Measurements from ENCODE around the gene PXDN.

PXDN gene

DNA sequence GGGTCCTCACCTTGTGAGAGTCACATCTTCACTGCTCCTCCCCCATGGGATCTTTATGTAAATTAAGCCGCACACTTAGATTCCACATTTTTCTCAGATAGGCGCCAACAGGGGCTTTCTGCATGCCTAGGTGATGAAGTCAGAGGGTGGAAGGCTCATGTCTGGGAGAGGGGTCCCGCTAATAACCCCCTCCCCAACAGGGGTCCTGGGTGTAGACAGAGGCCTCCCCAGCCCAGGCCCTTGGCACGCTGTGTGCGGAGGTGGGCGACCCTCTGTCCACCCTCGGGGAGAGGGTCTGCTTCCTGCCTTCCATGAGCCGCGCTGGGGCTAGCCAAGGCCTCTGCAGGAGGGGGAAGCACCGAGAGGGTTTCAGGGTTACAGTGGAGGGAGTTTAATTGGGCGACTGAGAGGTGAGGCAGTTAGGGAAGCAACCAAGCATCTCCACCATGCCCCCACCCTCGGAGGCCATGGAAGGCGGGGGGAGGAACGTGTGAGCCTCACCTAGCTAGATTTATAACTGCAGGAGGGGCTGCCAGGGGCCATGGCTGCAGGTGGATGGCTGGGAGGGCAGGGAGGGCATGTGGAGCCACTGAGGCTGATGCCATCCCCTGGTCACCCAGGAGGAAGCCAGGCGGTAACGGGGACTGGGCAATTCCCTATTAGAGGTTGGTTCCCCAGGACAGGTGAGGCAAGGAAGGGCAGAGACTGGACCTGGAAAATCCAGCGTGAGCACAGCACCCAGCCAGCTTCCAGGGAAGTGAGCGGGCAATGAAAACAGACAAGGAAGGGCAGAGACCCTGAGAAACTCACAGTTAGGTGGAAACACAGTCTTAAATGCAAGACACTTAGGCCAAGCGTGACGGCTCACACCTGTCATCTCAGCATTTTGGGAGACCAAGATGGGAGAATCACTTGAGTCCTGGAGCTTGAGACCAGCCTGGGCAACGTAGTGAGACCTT lies 7.7 kb upstream of the PXDN start:
- DNase-seq, result no peak

DNA sequence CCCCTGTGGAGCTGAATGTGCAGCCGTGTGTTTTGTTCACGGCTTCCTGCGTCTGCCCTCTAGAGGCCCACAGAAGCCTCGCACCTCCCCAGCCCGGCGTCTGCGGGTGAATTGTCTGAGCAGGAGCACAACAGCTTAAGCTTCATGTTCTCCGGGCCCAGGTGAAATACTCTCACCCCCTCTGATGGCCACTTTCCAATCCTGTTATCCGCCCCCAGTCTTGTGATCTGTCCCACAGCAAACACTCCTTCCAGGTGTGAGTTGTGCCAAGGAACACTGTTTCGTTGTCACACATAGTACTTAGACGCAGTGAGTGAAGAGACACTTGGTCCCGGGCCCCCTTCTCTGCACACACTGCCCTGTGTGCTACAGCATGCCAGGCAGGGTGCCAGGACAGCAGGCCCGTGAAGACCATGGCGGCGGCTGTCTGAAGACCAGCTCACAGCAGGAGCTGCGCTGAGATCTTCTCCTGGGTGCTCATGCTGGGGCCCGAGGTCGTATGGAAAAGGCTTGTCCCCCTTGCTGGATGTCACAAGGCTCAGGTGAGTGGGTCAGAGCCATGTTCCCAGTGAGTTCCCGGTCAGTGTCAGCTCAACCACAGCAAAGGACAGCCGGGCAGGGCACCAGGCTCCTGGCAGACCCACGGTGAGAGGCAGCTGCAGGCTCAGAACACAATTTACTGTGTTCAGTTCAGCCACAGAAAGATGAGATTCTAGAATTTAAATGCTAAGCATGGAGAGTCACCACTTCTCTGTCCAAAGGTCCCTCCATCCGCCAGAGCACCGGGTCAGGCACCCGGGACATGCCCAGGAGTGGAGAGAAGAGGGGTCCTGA lies 6.8 kb upstream of the PXDN start:
- DNase-seq, result peak; percentile 26

DNA sequence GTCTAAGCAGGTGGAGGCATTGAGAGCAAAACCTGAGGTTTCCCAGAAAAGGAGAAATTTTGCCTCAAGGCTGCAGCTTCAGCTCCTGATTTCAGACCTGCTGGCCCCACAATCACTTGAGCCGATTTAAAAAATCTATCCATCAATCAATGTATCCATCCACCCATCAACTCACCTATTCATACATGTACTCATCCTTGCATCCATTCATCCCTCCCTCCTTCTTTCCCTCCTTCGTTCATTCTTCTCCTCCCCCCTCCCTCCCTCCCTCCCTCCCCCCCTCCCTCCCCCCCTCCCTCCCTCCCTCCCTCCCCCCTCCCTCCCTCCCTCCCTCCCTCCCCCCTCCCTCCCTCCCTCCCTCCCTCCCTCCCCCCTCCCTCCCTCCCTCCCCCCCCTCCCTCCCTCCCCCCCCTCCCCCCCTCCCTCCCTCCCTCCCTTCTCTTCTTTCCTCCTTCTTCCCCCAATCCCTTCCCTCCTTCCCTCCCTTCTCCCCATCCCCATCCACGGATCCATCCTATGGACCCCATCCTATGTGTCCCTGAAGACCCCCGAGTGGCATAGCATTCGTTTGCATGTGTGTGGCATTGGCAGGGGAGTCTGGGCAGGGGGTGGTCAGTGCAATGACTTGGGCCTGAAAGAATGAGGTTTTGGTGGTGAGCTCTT lies 6.1 kb upstream of the PXDN start:
- DNase-seq, result no peak

DNA sequence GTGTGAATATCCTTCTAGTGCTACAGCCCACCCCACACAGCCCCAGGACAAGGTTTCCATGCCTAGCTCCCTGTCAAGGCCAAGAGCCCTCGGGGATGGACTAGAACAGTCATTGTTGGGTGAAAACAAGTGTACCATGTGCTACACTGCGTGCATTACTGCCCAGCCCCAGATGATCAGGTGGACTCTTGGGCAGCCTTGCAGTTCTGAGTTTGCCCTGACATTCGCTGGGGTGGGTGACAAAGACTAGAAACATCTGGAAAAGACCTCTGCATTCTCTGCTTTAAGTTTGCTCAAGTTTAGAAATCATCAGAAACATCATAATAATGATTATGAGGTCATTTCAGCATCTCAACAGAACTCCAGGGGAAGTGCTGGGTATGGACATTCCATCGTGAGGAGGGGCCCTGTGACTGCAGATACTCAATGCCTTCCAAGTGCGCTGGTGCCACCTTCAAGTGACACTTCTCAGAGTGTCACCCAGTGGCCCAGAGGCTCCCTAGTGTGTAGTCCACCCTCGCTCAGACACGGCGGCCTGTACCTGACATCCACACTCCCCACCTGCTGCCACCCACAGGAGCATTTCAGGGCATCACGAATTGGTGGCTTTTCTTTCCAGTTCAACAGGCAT lies 5.3 kb upstream of the PXDN start:
- DNase-seq, result no peak

DNA sequence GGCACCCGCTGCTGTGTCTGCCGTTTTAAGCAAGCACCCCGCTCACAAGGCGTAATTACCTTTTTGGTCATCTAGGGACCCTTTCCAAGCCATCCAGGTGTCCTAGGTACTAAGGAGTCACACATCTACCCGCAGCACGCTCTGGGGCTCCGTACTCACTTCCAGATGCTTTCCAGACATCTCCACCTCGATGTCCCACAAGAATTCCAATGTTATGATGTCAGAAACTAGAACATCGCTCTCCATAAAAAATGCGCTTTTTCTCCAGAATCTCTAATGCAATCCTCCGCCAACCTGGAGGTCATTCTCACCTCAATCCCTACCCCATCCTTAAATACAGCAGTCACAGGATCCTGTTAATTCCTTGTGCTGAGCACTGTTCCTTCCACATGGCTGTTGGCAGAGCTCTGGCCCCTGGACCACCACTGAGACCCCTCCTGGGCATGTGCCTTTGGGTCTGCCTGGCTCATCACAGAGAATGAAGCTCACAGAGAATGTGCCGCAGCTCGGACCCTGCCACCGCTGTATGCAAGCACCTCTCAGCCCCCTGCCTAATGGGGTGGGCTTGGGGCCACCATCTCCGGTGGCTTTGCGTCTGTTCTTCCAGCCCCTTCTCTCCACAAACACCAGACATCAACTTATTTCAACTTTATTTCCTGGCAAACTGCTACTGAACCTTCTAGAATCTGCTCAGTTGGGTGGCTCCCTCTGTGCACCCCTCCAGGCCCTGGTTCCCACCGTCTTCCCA lies 4.6 kb upstream of the PXDN start:
- no peak for DNase-seq

DNA sequence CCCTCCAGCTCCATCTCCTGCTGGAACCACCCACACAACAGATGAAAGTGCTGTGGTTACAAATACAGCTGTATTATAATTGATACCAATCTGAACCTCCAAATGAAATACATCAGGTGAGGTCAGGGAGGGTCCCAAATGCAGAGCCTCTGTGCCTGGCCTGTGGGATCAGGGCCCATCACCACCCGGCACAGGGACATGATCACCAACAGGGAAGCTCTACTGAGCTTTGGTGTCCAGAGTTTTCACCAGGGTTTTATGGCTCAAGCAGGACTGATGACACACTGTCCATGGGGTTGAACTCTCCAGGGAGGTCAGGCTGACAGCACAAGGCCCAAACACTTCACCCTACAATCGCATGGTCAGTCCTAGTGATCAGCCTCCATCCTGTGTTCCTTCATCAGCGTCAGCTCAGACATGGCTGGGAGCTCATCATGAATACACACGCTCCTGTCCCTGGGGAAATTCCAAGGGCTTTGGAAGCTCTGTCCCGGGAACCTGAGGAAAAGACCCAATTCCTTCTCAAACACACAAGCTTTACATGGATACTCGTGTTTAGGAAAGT lies 3.9 kb upstream of the PXDN start:
- DNase-seq, result no peak

DNA sequence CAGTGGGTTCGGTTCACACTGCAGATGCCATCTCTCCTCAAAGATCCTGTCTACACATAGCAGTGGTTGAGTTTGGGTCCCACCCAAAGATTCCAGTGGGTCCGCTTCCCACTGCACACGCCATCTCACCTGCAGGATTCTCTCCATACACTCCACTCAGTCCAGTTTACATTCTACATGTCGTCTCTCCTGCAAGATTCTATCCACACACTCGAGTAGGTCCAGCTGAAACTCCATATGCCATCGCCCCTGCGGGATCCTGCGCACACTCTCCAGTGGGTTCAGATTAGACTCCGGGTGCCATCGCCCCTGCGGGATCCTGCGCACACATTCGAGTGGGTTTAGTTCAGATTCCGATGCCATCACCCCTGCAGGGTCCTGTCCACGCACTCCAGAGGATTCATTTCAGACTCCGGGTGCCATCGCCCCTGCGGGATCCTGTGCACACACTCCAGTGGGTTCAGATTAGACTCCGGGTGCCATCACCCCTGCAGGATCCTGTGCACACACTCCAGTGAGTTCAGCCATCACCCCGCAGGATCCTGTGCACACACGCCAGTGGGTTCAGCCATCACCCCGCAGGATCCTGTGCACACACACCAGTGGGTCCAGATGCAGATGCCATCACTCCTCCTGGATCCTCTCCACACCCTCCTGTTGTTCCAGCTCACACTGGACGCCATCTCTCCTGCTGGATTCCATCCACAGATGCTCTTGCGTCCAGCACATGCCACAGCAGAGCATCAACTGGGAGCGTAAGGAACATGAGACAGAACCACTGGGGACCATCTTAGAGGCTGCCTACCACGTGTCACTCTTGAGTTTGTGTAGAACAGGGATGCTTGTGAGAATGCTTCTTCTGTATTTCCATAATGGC lies 3.0 kb upstream of the PXDN start:
- no peak for DNase-seq

DNA sequence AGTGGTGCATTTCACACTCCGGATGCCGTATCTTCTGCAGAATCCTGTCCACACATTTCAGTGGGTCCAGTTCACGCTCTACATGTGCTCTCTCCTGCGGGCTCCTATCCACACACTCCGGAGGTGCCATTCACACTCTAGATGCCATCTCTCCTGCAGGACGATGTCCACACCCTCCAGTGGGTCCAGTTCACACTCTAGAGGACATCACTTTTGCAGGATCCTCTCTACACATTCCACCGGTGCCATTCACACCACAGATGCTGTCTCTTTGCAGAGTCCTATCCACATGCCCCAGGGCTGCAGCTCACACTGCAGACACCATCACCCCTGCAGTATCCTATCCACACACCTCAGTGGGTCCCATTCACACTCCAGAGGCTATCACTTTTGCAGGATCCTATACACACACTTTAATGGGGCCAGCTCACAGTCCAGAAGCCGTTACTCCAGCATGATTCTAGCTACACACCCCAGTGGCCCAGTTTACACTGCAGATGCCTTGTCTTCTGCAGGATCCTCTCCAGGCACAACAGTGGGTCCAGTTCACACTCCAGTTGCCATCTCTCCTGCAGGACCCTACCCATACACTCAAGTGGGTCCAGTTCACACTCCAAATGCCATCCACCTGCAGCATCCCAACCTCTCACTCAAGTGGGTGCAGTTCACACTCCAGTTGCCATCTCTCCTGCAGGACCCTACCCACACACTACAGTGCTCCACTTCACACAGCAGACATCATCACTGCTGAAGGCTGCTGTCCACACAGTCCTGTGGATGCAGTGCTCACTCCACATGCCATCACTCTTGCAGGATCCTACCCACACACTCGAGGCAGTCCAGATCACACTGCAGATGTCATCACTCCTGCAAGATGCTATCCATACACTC lies 2.1 kb upstream of the PXDN start:
- DNase-seq, result no peak

DNA sequence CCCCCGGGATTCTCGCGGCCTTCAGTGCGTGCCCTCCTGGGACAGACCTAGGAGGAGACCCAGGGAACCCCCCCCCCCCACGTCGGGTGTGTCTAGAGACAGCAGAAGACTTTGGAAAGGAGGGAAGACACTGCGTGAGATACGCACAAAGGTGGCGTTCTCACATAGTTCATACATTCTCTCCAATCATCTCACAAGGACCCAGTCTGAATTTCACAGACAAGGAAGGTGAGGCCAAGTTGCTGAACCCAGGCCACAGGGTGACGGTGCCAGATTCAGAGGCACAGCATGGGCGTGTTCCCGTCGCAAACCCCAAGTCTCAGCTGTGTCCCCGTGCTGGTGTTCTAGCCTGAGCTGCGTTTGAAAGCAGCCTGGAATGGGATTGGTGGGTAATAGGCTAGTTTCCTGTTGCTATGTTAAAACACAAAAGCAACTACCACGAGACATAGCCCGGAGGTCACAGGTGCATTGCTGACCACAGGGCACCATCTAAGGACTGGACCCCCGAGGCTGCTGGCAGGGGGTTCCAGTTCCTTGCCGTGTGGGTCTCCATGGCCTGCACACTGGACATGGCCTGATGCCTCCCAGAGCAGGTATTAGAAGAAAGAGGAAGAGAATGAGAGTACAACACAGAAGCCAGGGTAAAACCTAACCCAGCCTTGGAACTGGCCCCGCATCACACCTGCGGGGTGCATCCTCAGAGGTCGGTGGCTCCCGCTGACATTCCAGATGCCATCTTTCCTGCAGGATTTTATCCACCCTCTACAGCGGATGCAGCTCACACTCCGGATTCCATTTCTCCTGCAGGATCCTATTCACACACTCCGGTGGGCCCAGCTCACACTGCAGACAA lies 1.1 kb upstream of the PXDN start:
- DNase-seq, result no peak

DNA sequence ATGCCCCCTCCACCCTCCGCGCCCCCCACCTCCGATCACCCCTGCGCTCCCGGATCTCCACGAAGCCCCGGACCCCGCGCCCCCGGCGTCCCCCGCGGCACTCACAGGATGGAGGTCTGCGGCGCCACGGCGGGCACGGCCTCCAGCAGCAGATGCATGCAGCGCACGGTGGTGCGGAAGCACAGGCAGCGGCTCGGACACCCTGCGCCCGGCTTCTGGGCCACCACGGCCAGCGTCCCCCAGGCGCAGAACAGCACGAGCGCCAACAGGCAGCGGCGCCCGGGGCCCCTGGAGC lies 217 bp downstream of the PXDN start:
- DNase-seq, result no peak

DNA sequence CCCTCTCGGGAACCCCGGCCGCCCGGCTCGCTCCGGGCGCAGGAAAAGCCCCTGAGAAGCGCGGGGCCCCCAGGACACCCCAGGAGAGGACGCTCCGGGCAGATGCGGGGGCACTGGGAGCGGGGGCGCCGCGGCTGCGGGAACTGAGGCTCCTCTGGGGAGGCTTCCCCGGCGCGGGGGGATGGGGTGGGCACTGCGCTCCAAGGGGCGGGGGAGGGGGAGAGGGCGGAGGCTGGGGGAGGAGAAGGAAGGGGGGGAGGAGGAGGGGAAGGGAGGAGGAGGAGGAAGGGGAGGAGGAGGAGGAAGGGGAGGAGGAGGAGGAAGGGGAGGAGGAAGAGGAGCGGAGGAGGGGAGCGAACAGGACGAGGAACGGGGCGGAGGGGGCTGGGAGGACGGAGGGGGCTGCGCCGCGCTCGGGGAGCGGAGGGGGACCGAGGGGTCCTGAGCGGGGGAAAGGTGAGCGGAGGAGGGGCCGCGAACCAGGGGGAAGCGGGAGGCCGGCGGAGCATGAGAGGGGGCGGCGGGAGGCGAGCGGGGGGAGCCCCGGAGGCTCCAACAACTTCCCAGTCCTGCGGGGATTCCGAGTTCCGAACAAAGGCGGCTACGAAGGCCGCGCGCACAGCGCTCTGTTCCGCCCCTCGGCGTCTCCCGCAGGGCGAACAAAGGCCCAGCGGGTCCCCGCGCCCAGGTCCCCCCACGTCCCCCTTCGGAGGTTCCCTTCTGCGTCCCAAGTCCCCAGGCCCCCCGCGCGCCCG lies 742 bp downstream of the PXDN start:
- no peak for DNase-seq

DNA sequence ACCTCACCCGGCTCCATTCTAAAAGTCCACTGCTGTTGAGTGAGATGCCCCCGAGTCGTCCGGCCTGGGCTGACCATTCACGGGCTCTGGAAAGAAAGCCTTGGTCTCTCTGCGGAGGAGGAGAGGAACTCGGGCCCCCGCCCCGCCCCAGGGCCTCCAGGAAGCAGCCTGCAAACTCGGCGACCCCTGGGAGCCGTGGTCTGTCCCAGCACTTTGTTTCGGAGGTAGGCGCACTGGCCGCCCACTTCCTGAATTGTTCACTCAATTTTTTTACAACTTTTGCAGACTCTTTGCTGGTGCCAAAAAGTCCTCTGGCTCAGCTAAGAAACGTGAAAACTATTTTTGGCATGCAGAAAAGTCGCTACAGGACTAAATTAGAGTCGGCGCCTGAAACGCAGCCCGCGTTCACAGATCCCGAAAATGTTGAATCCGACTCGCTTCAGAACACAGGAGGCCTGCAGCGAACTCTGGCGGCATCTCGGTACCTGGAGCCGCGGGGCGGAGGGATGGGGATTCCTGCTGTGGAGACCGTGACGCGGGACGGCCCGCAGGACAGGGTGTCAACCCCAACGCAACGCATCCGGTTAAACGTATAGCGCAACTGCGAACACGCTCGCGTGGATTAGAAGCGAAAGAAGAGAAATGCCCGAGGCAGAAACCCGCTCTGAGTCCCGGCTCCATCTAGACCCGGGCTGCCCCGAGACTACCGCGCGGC lies 1.5 kb downstream of the PXDN start:
- DNase-seq, result no peak

DNA sequence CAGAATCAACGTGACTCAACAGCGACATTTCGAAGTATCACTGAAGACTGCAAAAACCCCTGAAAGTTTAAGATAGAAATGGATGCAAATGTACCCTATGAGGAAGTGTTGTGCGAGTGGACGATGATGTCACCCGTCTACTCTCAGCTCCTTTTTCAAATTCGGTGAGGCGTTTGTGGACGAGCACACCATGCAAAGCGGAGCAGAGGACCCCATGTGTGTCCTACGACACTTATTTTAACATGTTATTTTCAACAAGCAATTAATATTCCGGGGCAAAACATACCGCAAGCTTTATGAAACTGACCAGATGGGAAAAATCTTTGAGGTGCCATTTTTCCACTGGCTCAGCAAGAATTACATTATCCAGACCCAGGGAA lies 2.0 kb downstream of the PXDN start:
- DNase-seq, result no peak

DNA sequence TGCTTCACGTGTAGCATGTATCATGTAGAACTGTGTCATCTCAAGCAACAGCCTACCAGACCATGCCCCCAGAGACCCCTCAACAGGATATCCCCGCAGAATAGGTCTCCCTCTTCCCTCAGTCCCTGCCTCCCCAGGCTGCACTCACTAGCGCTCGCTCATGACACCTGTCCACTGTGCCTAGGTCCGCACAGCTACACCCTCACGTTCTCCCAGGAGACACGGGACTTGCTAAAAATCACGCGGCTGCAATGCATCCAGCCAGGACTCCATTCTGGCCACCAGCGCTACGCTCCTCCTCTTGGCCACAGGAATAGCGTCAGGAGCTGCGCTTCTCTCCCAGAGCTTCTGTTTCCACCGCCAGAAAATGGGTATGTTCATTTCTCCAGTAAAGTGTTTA lies 2.5 kb downstream of the PXDN start:
- DNase-seq, result no peak

DNA sequence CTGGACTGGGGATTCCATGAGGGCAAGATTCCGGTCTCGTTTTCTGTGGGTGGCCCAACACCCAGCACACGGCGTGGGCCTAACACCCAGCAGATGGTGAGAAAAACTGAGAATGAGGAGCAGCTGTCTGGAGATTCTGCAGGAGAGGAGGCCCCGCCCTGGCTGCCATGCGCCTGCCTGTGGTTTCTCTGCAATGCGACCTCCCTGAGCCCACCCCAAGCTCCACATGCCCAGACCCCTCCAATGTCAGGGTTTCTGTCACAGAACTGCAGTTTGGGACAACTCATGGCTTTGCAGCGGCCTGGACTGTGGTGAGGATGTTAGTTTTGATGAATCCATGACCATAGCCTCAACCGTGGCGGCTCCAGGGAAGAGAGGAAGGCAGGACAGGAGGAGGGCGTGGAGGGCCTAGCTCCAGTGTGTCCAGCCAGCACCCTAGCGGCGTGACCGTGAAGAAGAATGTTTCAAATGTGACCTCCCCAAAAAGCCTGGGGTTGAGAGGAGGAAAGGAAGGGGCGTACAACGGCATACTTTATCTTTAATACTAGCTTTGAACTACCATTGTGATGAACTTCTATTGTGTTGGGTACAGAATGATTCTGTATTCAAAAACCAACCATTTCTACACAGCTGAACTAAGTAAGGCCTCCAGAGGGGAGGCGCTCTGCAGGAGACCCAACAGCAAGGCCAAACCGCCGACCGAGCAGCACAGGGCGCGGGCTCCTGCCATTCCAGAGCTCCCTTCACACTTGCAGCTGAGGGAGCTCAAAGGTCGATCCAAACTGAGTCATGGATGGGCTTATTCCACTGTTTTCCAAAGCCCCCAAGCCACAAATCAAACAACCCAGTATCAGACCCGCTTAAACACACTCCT lies 3.4 kb downstream of the PXDN start:
- DNase-seq, result no peak

DNA sequence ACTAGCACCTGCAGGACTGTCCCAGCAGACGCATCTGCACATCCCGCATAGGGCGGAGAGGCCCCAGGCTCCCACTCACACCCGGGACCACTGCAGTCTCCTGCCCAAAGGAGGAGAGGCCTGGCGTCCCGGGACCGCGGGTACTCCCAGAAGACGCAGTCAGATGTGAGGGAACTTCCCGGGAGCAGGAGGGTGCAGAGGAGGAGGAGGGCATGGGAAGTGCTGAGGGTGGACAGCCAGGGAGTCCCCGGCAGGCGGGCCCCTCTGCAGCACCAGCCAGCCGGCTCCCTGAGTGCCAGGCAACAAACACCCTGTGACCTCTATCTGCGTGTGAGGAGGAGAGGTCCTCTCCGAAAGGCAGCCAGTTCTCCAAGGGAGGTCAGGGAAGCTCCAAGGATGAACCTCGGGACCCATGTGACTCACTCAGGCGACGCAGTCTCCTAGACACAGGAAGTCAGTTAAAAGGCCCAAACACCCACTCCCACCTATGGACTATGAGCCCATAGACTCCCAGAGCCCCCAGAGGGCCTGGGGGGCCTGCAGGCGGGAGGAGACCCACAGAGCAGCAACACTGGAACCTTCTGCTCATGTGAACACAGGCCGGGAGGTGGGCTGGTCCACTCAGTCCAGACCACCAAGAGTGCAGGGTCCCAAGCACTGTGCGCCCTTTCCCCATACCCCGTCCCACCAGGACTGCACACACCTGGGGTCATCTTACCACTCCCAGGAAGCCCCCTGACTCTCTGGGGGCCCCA lies 4.2 kb downstream of the PXDN start:
- DNase-seq, result no peak
